ENCODE results near the gene SLC38A10. TPM values are rescaled to one million over a fixed set of nuclear protein-coding genes. Genes with fewer than 3 reads are reported as not detected.

The SLC38A10 gene
- total and polyA plus RNA-seq, 2 of the 4 experiments (the other 2 are of a cell fraction) = 12.7 to 46.7 TPM

GRCh38 chr17:81305051-81305630 lies 10.0 kb upstream of the SLC38A10 start:
- 73% methylated on average over 2 of the region's 13 CpGs; no CpG with 5 or more reads in 1 of the 2 experiments for WGBS, 2 experiments (ENCODE audit: extremely low coverage in 2 of 2, insufficient read length in 1 of 2)

More at GRCh38 chr17:81305051-81305630, 10.0 kb upstream of the SLC38A10 start:
- no peak for DNase-seq
- BruUV-seq (replicated peaks) = no TSS peak
- no peak overlapping the region for H2BK20ac ChIP-seq (ENCODE audit: low read depth, low read length)
- H3K9ac ChIP-seq (ENCODE audit: low read depth, low read length) = no peak overlapping the region
- H3K4me1 ChIP-seq (ENCODE audit: control insufficient read depth, insufficient read depth, low read length) = peaks cover 6% of the 10 kb centered on the region; the same call in 1 of the 2 replicates
- H4K20me1 ChIP-seq (ENCODE audit: insufficient read depth, low read length) = no peaks in the 10 kb centered on the region
- H2BK15ac ChIP-seq (ENCODE audit: low read depth, low read length) = no peak overlapping the region
- no peaks in the 10 kb centered on the region for H3K36me3 ChIP-seq (ENCODE audit: control insufficient read depth, insufficient read depth, low read length)
- no peak overlapping the region for H3K18ac ChIP-seq (ENCODE audit: low read depth, low read length)
- no peak overlapping the region for H3K23ac ChIP-seq (ENCODE audit: low read depth, low read length)
- no peaks in the 10 kb centered on the region for H3K9me3 ChIP-seq (ENCODE audit: control insufficient read depth, insufficient read depth, low read length)
- dilution Hi-C loops (cut with HindIII; ENCODE audit: low sequenced_read_pairs, unreplicated experiment) = no loop called here
- no peak overlapping the region for H3K56ac ChIP-seq (ENCODE audit: extremely low read depth, insufficient read depth, low read length)
- in situ Hi-C loops (cut with MboI; ENCODE audit: low sequenced_read_pairs) = no loop called here
- no peak overlapping the region for H3K27ac ChIP-seq (ENCODE audit: insufficient read depth, low read length)
- H3K9me1 ChIP-seq (ENCODE audit: insufficient read depth, low read length) = peaks cover 7% of the 10 kb centered on the region
- no peak overlapping the region for H4K5ac ChIP-seq (ENCODE audit: low read depth, low read length)
- H2BK120ac ChIP-seq (ENCODE audit: low read depth, low read length) = no peak overlapping the region
- no peak overlapping the region for H2AFZ ChIP-seq (replicated peaks; ENCODE audit: low read length, poor library complexity)
- no peak overlapping the region for H2AK5ac ChIP-seq (ENCODE audit: low read depth, low read length)
- H3K4ac ChIP-seq (ENCODE audit: low read depth, low read length) = no peak overlapping the region
- no peak for TF ChIP-seq RAD21 (IDR thresholded peaks at IDR 0.05; ENCODE audit: low read length)
- no peak for TF ChIP-seq MXI1 (IDR thresholded peaks at IDR 0.05; ENCODE audit: borderline replicate concordance, low read depth, low read length)
- TF ChIP-seq NFE2L2 (IDR thresholded peaks at IDR 0.05; ENCODE audit: low read depth, low read length) = no peak
- TF ChIP-seq CHD1 (IDR thresholded peaks at IDR 0.05; ENCODE audit: low read depth, low read length) = no peak
- no peak for TF ChIP-seq CTCF (conservative IDR thresholded peaks at IDR 0.05; ENCODE audit: low read depth, low read length)
- no peak for TF ChIP-seq MAFK (IDR thresholded peaks at IDR 0.05; ENCODE audit: low read depth, low read length)
- no peak overlapping the region for H4K91ac ChIP-seq (ENCODE audit: insufficient read depth, low read depth, low read length)
- no peak overlapping the region for H4K8ac ChIP-seq (ENCODE audit: low read depth in 2 of 2, low read length in 2 of 2)
- H3K4me3 ChIP-seq (ENCODE audit: insufficient read depth, low read depth, low read length) = no peak overlapping the region
- no peak for ATAC-seq (ENCODE audit: low read depth)
- H3K27me3 ChIP-seq (ENCODE audit: control insufficient read depth, insufficient read depth, low read length) = no peaks in the 10 kb centered on the region; the same call in 1 of the 2 replicates
- no peak overlapping the region for H3K4me2 ChIP-seq (ENCODE audit: low read depth, low read length)
- no peaks in the 10 kb centered on the region for H3K79me1 ChIP-seq (ENCODE audit: low read depth in 1 of 2, low read length in 2 of 2)
- ChIA-PET POLR2A (ENCODE audit: unreplicated experiment) (no interaction called here), CTCF (interaction anchor here (0.6 kb wide), 1 partner anchor 354 kb away, joined by 4 read pairs; no protein-coding TSS in a partner anchor)
- intact Hi-C loops (cut with micrococcal nuclease) = no loop called here
- no peak overlapping the region for H3K14ac ChIP-seq (replicated peaks; ENCODE audit: low read depth, low read length)
- no peak overlapping the region for H2AK9ac ChIP-seq (replicated peaks; ENCODE audit: low read depth, low read length, poor library complexity)
- no peak overlapping the region for H2BK5ac ChIP-seq (ENCODE audit: low read depth, low read length, poor library complexity, severe bottlenecking)

Data from IMR-90 (cell line).